Astrocyte of the spinal cord (primary cell): ENCODE results near the gene EGFR.

Source experiments
- DNase-seq: peaks from one replicate; pipeline ENCODE4 v3.0.0; 2011; ENCODE audit warnings: low read depth, low spot score
- H3K4me3 ChIP-seq: 2 replicates; pipeline ENCODE4 v1.5.1; 2011; ENCODE audit warnings: low read depth, mild to moderate bottlenecking, low read length, moderate library complexity
- CTCF ChIP-seq: IDR thresholded peaks from 2 replicates; pipeline ENCODE4 v1.5.1; 2012; ENCODE audit warnings: low read depth, mild to moderate bottlenecking, low read length, inconsistent platforms
- in situ Hi-C: cut with HindIII; loops from 2 replicates; pipeline ENCODE4 v1.10.0; 2017; ENCODE audit warnings: low sequenced_read_pairs

EGFR gene

GRCh38 chr7:55077561-55078410 lies 59.0 kb downstream of the EGFR start:
- DNase-seq: no peak
- in situ Hi-C loops: no loop called here
- no peak overlapping the region for H3K4me3 ChIP-seq
- no peak for TF ChIP-seq CTCF

- TF ChIP-seq CTCF: no peak
- no peak for DNase-seq
- no peak overlapping the region for H3K4me3 ChIP-seq
- in situ Hi-C loops: no loop called here
Observed at GRCh38 chr7:55078465-55079372, 59.9 kb downstream of the EGFR start.

DNA sequence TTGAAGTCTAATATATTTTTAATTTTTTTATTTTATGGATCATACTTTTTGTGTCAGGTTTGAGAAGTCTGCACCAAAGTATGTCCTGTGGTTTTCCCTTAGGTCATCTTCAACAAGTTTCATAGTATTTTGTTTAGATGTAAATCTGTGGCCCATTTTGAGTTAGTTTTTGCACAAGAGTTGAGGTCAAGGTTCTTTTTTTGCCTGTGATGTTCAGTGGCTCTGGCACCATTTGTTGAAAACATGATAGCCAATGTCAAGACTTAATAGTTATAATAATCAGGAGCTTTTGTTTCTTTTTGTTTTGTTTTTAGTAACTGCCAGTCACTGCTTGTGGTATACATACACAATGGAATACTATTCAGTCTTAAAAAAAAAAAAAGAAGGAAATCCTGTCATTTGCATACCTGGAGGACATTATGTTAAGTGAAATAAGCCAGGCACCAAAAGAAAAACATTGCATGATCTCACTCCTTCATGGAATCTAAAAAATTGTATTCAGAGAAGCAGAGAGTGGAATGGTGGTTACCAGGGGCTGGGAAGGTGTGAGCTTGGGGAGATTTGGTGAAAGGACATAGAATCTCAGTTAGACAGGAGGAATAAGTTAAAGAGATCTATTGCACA lies 61.3 kb downstream of the EGFR start:
- no peak overlapping the region for H3K4me3 ChIP-seq
- no peak for TF ChIP-seq CTCF
- no peak for DNase-seq
- in situ Hi-C loops: no loop called here

GRCh38 chr7:55081068-55081467 lies 62.3 kb downstream of the EGFR start:
- no peak for DNase-seq
- H3K4me3 ChIP-seq: no peak overlapping the region
- TF ChIP-seq CTCF: no peak
- in situ Hi-C loops: no loop called here

DNA sequence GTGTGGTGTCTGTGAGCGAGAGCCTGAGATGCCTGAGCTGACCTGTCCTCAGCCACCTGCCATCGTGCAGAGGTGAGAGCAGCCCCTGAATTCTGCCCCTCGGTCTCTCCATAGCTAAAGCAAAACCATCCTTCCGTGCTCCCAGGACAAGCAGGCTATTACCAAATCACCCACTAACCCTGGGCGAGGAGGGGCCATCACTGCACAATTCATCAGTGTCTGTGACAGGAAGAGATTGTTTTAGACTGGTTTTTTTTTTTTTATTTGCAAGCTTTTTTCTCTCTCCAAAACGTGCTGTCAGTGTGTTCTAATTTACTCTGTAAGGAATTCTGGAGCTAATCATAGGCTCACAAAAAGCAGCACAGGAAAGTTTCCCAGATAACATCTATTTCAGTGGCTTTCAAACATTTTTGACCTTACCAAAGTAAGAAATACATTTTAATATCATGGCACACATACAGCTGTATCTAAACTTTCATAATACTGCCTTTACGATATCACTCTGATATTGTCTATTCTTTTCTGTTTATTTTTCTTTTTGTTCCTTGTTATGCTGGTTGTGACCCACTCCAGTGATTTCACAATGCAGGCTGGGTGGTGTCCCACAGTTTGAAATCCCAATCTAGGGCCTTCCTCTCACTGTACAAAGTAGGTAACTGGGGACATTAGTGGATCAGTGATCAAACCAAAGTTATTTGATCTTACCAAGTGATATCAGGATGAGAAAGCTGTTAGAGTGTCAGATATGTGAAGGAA lies 62.8 kb downstream of the EGFR start:
- in situ Hi-C loops: no loop called here
- no peak for TF ChIP-seq CTCF
- no peak for DNase-seq
- H3K4me3 ChIP-seq: no peak overlapping the region

DNA sequence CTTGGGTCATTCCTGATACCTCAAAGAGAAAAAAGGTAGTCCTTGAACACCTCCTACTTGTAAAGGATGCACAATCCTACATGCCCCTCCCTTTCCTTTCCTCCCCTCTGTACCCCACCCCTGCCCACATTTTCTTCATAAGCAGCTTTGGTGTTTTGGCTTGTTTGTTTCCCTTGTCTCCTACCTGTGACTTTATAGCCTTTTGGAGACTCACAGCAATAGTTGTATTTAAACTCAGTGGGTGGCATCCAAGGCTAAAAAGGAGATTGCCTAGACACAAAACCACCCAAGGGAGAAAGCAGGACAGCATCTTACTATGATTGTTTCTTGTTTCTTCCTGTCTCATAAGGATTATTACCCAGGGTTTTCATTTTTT lies 63.4 kb downstream of the EGFR start:
- TF ChIP-seq CTCF: no peak
- in situ Hi-C loops: no loop called here
- no peak overlapping the region for H3K4me3 ChIP-seq
- no peak for DNase-seq
